Activated naive CD4-positive, alpha-beta T cell treated with anti-CD3 and anti-CD28 coated beads for 36 hours (primary cell): ENCODE measurements around the gene HOOK1. TPM values are rescaled to one million over a fixed set of nuclear protein-coding genes. Genes with fewer than 3 reads are reported as not detected.

Source experiments
- CTCF ChIA-PET: fragments of 350-600 bp; sonication (Branson Sonifier 250); formaldehyde crosslinking; loops from one replicate; lab custom pipeline; 2021; ENCODE audit warnings: antibody characterized with exemption; lab: Charles Lee
- DNase-seq: peaks from one replicate; pipeline ENCODE4 v3.0.0-alpha.2; 2020
- H3K27ac Mint-ChIP-seq: one replicate; pipeline ENCODE4 v1.8.0; 2021; ENCODE audit warnings: mild to moderate bottlenecking, mixed read lengths
- H3K27me3 Mint-ChIP-seq: one replicate; pipeline ENCODE4 v1.8.0; 2021; ENCODE audit warnings: low read depth, mixed read lengths
- H3K36me3 Mint-ChIP-seq: one replicate; pipeline ENCODE4 v1.8.0; 2021; ENCODE audit warnings: low read depth, mixed read lengths
- H3K4me1 Mint-ChIP-seq: one replicate; pipeline ENCODE4 v1.8.0; 2021; ENCODE audit warnings: low read depth, mixed read lengths
- H3K4me3 Mint-ChIP-seq: one replicate; pipeline ENCODE4 v1.8.0; 2021; ENCODE audit warnings: mild to moderate bottlenecking, moderate library complexity, mixed read lengths
- H3K9me3 Mint-ChIP-seq: one replicate; pipeline ENCODE4 v1.8.0; 2021; ENCODE audit warnings: mixed read lengths
- intact Hi-C: fragments of 100-400 bp; cut with micrococcal nuclease; formaldehyde crosslinking; loops from one replicate; pipeline ENCODE4 v1.15.1; 2023
- total RNA-seq, 2 experiments: library from RNA; stranded (reverse); gene quantifications; one replicate each; pipeline ENCODE4 v1.2.3, GENCODE V29; 2021

HOOK1 gene
- total RNA-seq, 2 experiments from 2014 or later: 16.0 to 17.7 TPM

GRCh38 chr1:59924653-59925052 lies 109.9 kb downstream of the HOOK1 start:
- Mint-ChIP-seq H3K9me3 (peaks cover 6% of the 10 kb centered on the region), H3K27ac (no peak overlapping the region), H3K27me3 (peaks cover 17% of the 10 kb centered on the region), H3K4me3 (no peak overlapping the region), H3K36me3 (no peaks in the 10 kb centered on the region), H3K4me1 (peaks cover 9% of the 10 kb centered on the region)
- CTCF ChIA-PET: interaction anchor here (1.9 kb wide), 1 partner anchor 23 kb away, joined by 6 read pairs; no protein-coding TSS in a partner anchor
- intact Hi-C loops: no loop called here
- no peak for DNase-seq

Other genes with a start within 250 kb of the HOOK1 start
- gene CYP2J2, start 111.8 kb downstream of the HOOK1 start, total RNA-seq: 1 to 10 TPM; 2.3 to 2.6 TPM